ENCODE data around the gene GRIP2. TPM values are rescaled to one million over a fixed set of nuclear protein-coding genes. Genes with fewer than 3 reads are reported as not detected.

GRIP2 gene
- total RNA-seq, 2 experiments from 2014 or later = not detected

- CTCF ChIA-PET = no interaction called here
- Mint-ChIP-seq H3K4me1 (ENCODE audit: low read depth) (no peaks in the 10 kb centered on the region), H3K4me3 (no peak overlapping the region), H3K27ac (no peak overlapping the region), H3K9me3 (no peaks in the 10 kb centered on the region), H3K36me3 (ENCODE audit: low read depth) (no peaks in the 10 kb centered on the region), H3K27me3 (peaks cover 4% of the 10 kb centered on the region)
- Histone ChIP-seq H3K27ac (ENCODE audit: low read depth in 1 of 2, low read length in 2 of 2) (no peak overlapping the region), H3K4me3 (ENCODE audit: low read length) (no peak overlapping the region), H3K36me3 (ENCODE audit: insufficient read depth, low read length) (no peaks in the 10 kb centered on the region), H3K4me1 (ENCODE audit: insufficient read depth, low read length) (no peaks in the 10 kb centered on the region), H3K27me3 (ENCODE audit: control insufficient read depth in 1 of 2, insufficient read depth in 2 of 2, low read length in 2 of 2) (peaks cover 0 to 15% of the 10 kb centered on the region in 2 experiments), H3K9me3 (ENCODE audit: control insufficient read depth in 1 of 2, insufficient read depth in 1 of 2, low read length in 2 of 2) (no peaks in the 10 kb centered on the region)
- no peak for DNase-seq
- TF ChIP-seq, protein P1, sequence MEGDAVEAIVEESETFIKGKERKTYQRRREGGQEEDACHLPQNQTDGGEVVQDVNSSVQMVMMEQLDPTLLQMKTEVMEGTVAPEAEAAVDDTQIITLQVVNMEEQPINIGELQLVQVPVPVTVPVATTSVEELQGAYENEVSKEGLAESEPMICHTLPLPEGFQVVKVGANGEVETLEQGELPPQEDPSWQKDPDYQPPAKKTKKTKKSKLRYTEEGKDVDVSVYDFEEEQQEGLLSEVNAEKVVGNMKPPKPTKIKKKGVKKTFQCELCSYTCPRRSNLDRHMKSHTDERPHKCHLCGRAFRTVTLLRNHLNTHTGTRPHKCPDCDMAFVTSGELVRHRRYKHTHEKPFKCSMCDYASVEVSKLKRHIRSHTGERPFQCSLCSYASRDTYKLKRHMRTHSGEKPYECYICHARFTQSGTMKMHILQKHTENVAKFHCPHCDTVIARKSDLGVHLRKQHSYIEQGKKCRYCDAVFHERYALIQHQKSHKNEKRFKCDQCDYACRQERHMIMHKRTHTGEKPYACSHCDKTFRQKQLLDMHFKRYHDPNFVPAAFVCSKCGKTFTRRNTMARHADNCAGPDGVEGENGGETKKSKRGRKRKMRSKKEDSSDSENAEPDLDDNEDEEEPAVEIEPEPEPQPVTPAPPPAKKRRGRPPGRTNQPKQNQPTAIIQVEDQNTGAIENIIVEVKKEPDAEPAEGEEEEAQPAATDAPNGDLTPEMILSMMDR (IDR thresholded peaks at IDR 0.05) = no peak
- intact Hi-C loops (cut with DNase I, micrococcal nuclease) = no loop called here
- ATAC-seq (ENCODE audit: poor library complexity) = no peak
- POLR2A ChIA-PET = no interaction called here
Measured at GRCh38 chr3:14532691-14533456, 7.3 kb downstream of the GRIP2 start.

DNA sequence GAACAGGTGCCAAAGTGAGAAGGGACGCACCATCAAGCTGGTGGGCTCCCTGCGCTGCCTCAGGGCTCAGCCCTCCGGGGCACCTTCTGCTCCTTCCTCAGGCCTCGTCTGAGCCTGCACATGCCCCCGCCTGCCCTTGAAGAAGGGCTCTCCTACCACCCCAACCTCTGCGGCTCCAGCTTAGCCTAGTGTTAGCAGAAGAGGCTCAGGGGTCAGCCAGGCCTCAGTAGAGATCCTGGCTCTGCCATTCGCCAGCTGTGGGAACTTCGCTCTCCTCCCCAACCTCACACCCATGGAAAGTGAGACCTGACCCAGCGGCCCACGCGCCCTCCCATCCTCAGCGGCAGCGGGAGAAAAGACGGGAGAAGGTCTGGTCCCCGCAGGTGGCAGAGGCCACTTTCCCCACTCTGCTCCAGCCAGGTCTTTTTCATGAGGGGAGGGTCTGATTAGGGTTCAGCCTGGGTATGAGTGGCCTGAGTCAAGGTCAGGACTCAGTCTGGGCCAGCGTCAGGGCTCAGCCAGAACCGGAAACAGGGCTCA lies 8.2 kb downstream of the GRIP2 start:
- H3K9me3 ChIP-seq (ENCODE audit: control insufficient read depth in 1 of 2, insufficient read depth in 1 of 2, low read length in 2 of 2) = no peaks in the 10 kb centered on the region
- H3K27ac Mint-ChIP-seq = no peak overlapping the region
- H3K27me3 Mint-ChIP-seq = peaks cover 4% of the 10 kb centered on the region
- H3K4me3 ChIP-seq (ENCODE audit: low read length) = no peak overlapping the region
- no peaks in the 10 kb centered on the region for H3K4me1 ChIP-seq (ENCODE audit: insufficient read depth, low read length)
- POLR2A ChIA-PET = no interaction called here
- ATAC-seq (ENCODE audit: poor library complexity) (no peak), DNase-seq (no peak)
- H3K36me3 Mint-ChIP-seq (ENCODE audit: low read depth) = no peaks in the 10 kb centered on the region
- intact Hi-C loops (cut with DNase I, micrococcal nuclease) = no loop called here
- peaks cover 0 to 15% of the 10 kb centered on the region in 2 experiments for H3K27me3 ChIP-seq (ENCODE audit: control insufficient read depth in 1 of 2, insufficient read depth in 2 of 2, low read length in 2 of 2)
- H3K36me3 ChIP-seq (ENCODE audit: insufficient read depth, low read length) = no peaks in the 10 kb centered on the region
- TF ChIP-seq, protein P1 (IDR thresholded peaks at IDR 0.05) = no peak
- no peaks in the 10 kb centered on the region for H3K9me3 Mint-ChIP-seq
- CTCF ChIA-PET = no interaction called here
- H3K27ac ChIP-seq (ENCODE audit: low read depth in 1 of 2, low read length in 2 of 2) = no peak overlapping the region
- H3K4me3 Mint-ChIP-seq = no peak overlapping the region
- H3K4me1 Mint-ChIP-seq (ENCODE audit: low read depth) = no peaks in the 10 kb centered on the region

GRCh38 chr3:14528081-14528480 lies 12.1 kb downstream of the GRIP2 start:
- Mint-ChIP-seq H3K9me3 (no peaks in the 10 kb centered on the region), H3K4me3 (no peak overlapping the region), H3K27me3 (peaks cover 4% of the 10 kb centered on the region), H3K4me1 (ENCODE audit: low read depth) (no peaks in the 10 kb centered on the region), H3K27ac (no peak overlapping the region), H3K36me3 (ENCODE audit: low read depth) (no peaks in the 10 kb centered on the region)
- ATAC-seq (ENCODE audit: poor library complexity) (no peak), DNase-seq (no peak)
- intact Hi-C loops (cut with DNase I, micrococcal nuclease) = no loop called here
- TF ChIP-seq, protein P1 (IDR thresholded peaks at IDR 0.05) = no peak
- POLR2A ChIA-PET = no interaction called here
- no peaks in the 10 kb centered on the region for H3K4me1 ChIP-seq (ENCODE audit: insufficient read depth, low read length)
- CTCF ChIA-PET = no interaction called here
- peaks cover 0 to 6% of the 10 kb centered on the region in 2 experiments for H3K27me3 ChIP-seq (ENCODE audit: control insufficient read depth in 1 of 2, insufficient read depth in 2 of 2, low read length in 2 of 2)
- no peak overlapping the region for H3K4me3 ChIP-seq (ENCODE audit: low read length)
- no peak overlapping the region for H3K27ac ChIP-seq (ENCODE audit: low read depth in 1 of 2, low read length in 2 of 2)
- no peaks in the 10 kb centered on the region for H3K9me3 ChIP-seq (ENCODE audit: control insufficient read depth in 1 of 2, insufficient read depth in 1 of 2, low read length in 2 of 2)
- H3K36me3 ChIP-seq (ENCODE audit: insufficient read depth, low read length) = no peaks in the 10 kb centered on the region
